Vagina (tissue), 2 donors: ENCODE results near the gene THSD1. TPM values are rescaled to one million over a fixed set of nuclear protein-coding genes. Genes with fewer than 3 reads are reported as not detected.

Experiments used
- DNase-seq, 2 donors: peaks; one replicate each; pipeline ENCODE4 v3.0.0-alpha.2; 2017; ENCODE audit errors: extremely low spot score in 2 of 2
- H3K27ac ChIP-seq: fragments of 200-600 bp; sonication (generic); one replicate; pipeline ENCODE4 v1.5.1; 2019
- H3K27me3 ChIP-seq: fragments of 200-600 bp; sonication (generic); one replicate; pipeline ENCODE4 v1.5.1; 2019
- H3K36me3 ChIP-seq, 2 donors: fragments of 200-600 bp; sonication (generic); one replicate each; pipeline ENCODE4 v1.5.1; 2017 to 2019
- H3K4me1 ChIP-seq: fragments of 200-600 bp; sonication (generic); one replicate; pipeline ENCODE4 v1.5.1; 2019
- H3K4me3 ChIP-seq, 2 donors: fragments of 200-600 bp; sonication (generic); 1 replicate in 1 of 2; 2 replicates in 1 of 2; pipeline ENCODE4 v1.5.1; 2016 to 2019
- H3K9me3 ChIP-seq: fragments of 200-600 bp; sonication (generic); one replicate; pipeline ENCODE4 v1.5.1; 2019
- CTCF ChIP-seq, 3 experiments: fragments of 450-650 bp in 2 of 3; fragments of 200-600 bp in 1 of 3; sonication (generic) in 1 of 3; IDR thresholded peaks; one replicate each; pipeline ENCODE4 v1.5.1; 2017 to 2019; ENCODE audit warnings: antibody characterized with exemption in 3 of 3, mild to moderate bottlenecking in 2 of 3, moderate library complexity in 2 of 3
- POLR2A ChIP-seq, 2 donors: fragments of 450-650 bp; IDR thresholded peaks; one replicate each; pipeline ENCODE4 v1.6.1; 2017; ENCODE audit warnings: antibody characterized with exemption in 2 of 2, mild to moderate bottlenecking in 2 of 2, moderate library complexity in 2 of 2
- POLR2AphosphoS5 ChIP-seq, 2 donors: sonication (generic); formaldehyde crosslinking; IDR thresholded peaks; one replicate each; pipeline ENCODE4 v1.9.0; 2017; ENCODE audit warnings: antibody characterized with exemption in 2 of 2, mild to moderate bottlenecking in 2 of 2, low read depth in 1 of 2; ENCODE audit not compliant: insufficient read depth in 1 of 2
- intact Hi-C: fragments of 100-400 bp; cut with DNase I; formaldehyde crosslinking; loops from one replicate; pipeline ENCODE4 v1.15.1; 2023
- total RNA-seq: library from RNA; depleted of rRNA; stranded (reverse); fragments of >200 nt; gene quantifications from one replicate; pipeline ENCODE4 v1.2.3, GENCODE V29; 2016

THSD1 gene
- total RNA-seq, 1 donor from 2014 or later, result 6.4 TPM

GRCh38 chr13:52452470-52452869 is 46.5 kb upstream of the THSD1 start:
- TF ChIP-seq POLR2AphosphoS5 (IDR thresholded peaks at IDR 0.05; ENCODE audit: insufficient read depth in 1 of 2, low read depth in 1 of 2), result no peak
- no peak for TF ChIP-seq POLR2A (IDR thresholded peaks at IDR 0.05)
- TF ChIP-seq CTCF (IDR thresholded peaks at IDR 0.05), result no peak
- H3K36me3 ChIP-seq, result no peaks in the 10 kb centered on the region
- H3K9me3 ChIP-seq, result no peaks in the 10 kb centered on the region
- no peaks in the 10 kb centered on the region for H3K27me3 ChIP-seq
- no peak overlapping the region for H3K27ac ChIP-seq
- peaks cover 44% of the 10 kb centered on the region for H3K4me1 ChIP-seq
- no peak overlapping the region for H3K4me3 ChIP-seq
- no peak for DNase-seq
- intact Hi-C loops, result no loop called here

DNA sequence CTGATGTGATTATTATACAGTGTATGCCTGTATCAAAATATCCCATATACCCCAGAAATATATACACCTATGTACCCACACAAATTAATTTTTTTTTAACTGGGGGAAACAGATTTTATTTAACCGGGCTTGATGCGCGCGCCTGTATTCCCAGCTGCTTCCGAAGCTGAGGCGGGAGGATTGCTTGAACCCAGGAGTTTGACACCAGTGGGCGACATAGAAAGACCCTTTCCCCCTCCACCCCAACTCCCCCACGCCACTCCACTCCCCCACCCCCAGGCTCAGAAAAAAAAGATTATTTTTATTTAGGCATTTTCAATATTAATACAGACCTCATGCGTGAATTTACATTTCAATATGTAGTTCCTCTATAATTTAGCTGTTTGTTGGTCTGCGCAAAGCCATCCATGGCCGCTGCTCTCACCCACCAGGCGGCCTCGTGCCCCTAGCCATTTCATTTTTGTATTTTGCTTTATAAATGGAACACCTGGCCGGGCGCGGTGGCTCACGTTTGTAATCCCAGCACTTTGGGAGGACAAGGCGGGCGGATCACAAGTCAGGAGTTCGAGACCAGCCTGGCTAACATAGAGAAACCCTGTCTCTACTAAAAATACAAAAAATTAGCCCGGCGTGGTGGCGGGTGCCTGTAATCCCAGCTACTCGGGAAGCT is 45.3 kb upstream of the THSD1 start:
- TF ChIP-seq POLR2A (IDR thresholded peaks at IDR 0.05) (no peak), CTCF (IDR thresholded peaks at IDR 0.05) (no peak)
- Histone ChIP-seq H3K27me3 (no peaks in the 10 kb centered on the region), H3K9me3 (no peaks in the 10 kb centered on the region), H3K4me3 (no peak overlapping the region), H3K36me3 (no peaks in the 10 kb centered on the region), H3K4me1 (peaks cover 55% of the 10 kb centered on the region), H3K27ac (peak overlapping the region; percentile 97)
- no peak for DNase-seq
- intact Hi-C loops, result no loop called here

GRCh38 chr13:52450793-52451116 is 44.8 kb upstream of the THSD1 start:
- Histone ChIP-seq H3K4me1 (peaks cover 55% of the 10 kb centered on the region), H3K9me3 (no peaks in the 10 kb centered on the region), H3K4me3 (peak overlapping the region; percentile 62 to 83), H3K36me3 (no peaks in the 10 kb centered on the region), H3K27me3 (no peaks in the 10 kb centered on the region), H3K27ac (peak overlapping the region; percentile 97)
- TF ChIP-seq POLR2A (IDR thresholded peaks at IDR 0.05) (no peak), POLR2AphosphoS5 (IDR thresholded peaks at IDR 0.05; ENCODE audit: insufficient read depth in 1 of 2, low read depth in 1 of 2) (no peak), CTCF (IDR thresholded peaks at IDR 0.05) (peak in 1 of 3 experiments; percentile 23)
- intact Hi-C loops, result no loop called here
- peak in 1 of 2 donors; percentile 91 for DNase-seq

DNA sequence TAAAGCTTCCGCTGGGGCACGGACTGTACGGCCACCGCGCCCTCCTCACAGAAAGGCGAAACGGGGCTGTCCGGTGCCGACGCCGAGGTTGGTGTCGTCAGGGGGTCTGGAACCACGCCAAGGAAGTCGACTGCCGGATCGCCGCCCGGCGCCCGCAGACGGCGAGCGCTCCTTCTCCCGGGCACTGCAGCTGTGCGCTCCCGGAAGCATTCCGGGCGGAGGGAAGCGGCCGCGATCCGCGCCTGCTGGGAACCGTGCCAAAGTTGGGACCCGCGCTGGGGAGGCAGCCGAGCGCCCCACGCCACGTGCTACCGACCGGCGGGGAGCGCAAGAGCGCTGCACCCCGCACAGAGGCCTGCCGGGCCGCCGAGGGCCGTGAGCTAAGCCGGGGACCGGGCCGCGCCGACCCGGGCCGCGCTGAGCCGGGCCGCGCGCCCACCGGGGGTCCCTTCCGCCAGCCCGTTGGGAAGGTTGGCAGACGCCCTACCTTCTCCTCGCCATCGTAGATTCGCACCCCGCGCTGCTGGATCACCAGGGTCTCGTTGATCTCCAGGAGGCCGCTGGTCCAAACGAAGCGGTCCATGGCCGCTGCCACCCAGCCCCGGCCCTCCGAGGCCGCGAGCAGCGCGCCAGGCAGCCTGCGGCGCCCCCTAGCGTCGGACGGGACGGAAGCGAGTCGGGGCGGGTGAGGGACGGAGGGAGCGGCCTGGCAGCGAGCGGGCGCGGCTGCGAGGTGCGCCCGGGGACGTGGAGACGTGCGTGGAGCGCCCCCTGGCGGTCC is 44.2 kb upstream of the THSD1 start, which contains the start of gene VPS36:
VPS36 (minus strand) TSS at position 623 of the 781 bp plus-strand sequence; CDS start at position 583, 40 bp downstream.
- peak; percentile 97 to 100 (median 100) for TF ChIP-seq CTCF (IDR thresholded peaks at IDR 0.05)
- TF ChIP-seq POLR2AphosphoS5 (IDR thresholded peaks at IDR 0.05; ENCODE audit: insufficient read depth in 1 of 2, low read depth in 1 of 2), result peak in 1 of 2 donors; percentile 72
- TF ChIP-seq POLR2A (IDR thresholded peaks at IDR 0.05), result peak in 1 of 2 donors; percentile 80
- H3K4me1 ChIP-seq, result peaks cover 55% of the 10 kb centered on the region
- peak within 1 kb of the TSS; percentile 97 for H3K27ac ChIP-seq
- no peak for DNase-seq
- intact Hi-C loops, result no loop called here
- H3K9me3 ChIP-seq, result no peaks in the 10 kb centered on the region
- H3K27me3 ChIP-seq, result no peaks in the 10 kb centered on the region
- peak within 1 kb of the TSS; percentile 62 to 83 for H3K4me3 ChIP-seq
- H3K36me3 ChIP-seq, result peaks cover 0 to 2% of the 10 kb centered on the region in 2 donors
